NB4 (cell line): ENCODE data around the gene CEP250.

Experiments used
- MYC ChIP-seq: IDR thresholded peaks from 2 replicates; pipeline ENCODE4 v1.6.1; 2011; ENCODE audit warnings: low read depth, low read length
- POLR2A ChIP-seq: IDR thresholded peaks from 2 replicates; pipeline ENCODE4 v1.6.1; 2011; ENCODE audit warnings: mild to moderate bottlenecking; ENCODE audit not compliant: insufficient read length; ENCODE audit errors: extremely low read depth
- TF ChIP-seq, protein P1 (sequence below): IDR thresholded peaks from one replicate; pipeline ENCODE4 v1.5.1; 2012; ENCODE audit warnings: low read depth, low read length
- TF ChIP-seq, protein P2 (sequence below): IDR thresholded peaks from 2 replicates; pipeline ENCODE4 v1.6.1; 2011; ENCODE audit warnings: low read depth, low read length

GRCh38 chr20:35409542-35409941 is 45.9 kb upstream of the CEP250 start:
- TF ChIP-seq, protein P1, sequence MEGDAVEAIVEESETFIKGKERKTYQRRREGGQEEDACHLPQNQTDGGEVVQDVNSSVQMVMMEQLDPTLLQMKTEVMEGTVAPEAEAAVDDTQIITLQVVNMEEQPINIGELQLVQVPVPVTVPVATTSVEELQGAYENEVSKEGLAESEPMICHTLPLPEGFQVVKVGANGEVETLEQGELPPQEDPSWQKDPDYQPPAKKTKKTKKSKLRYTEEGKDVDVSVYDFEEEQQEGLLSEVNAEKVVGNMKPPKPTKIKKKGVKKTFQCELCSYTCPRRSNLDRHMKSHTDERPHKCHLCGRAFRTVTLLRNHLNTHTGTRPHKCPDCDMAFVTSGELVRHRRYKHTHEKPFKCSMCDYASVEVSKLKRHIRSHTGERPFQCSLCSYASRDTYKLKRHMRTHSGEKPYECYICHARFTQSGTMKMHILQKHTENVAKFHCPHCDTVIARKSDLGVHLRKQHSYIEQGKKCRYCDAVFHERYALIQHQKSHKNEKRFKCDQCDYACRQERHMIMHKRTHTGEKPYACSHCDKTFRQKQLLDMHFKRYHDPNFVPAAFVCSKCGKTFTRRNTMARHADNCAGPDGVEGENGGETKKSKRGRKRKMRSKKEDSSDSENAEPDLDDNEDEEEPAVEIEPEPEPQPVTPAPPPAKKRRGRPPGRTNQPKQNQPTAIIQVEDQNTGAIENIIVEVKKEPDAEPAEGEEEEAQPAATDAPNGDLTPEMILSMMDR: no peak
- TF ChIP-seq POLR2A (no peak), MYC (no peak)
- TF ChIP-seq, protein P2, sequence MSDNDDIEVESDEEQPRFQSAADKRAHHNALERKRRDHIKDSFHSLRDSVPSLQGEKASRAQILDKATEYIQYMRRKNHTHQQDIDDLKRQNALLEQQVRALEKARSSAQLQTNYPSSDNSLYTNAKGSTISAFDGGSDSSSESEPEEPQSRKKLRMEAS: no peak
